ENCODE results near the gene PARD3. TPM values are rescaled to one million over a fixed set of nuclear protein-coding genes. Genes with fewer than 3 reads are reported as not detected.

The PARD3 gene
- total RNA-seq, 6 experiments from 2014 or later = 19.1 to 27.8 (median 22.0) TPM

GRCh38 chr10:34643620-34644019, 171.5 kb downstream of the PARD3 start:
- no peaks in the 10 kb centered on the region for H3K9me3 ChIP-seq
- H3K4me3 ChIP-seq = no peak overlapping the region
- ATAC-seq = no peak
- no peak for DNase-seq
- H3K27me3 ChIP-seq = no peaks in the 10 kb centered on the region
- no peak overlapping the region for H3K27ac ChIP-seq
- peaks cover 0 to 12% (median 0%) of the 10 kb centered on the region in 4 donors for H3K4me1 ChIP-seq
- TF ChIP-seq CTCF (IDR thresholded peaks at IDR 0.05) (no peak), POLR2A (IDR thresholded peaks at IDR 0.05) (no peak)
- 82% methylated on average over 5 of the region's 5 CpGs for WGBS (ENCODE audit: insufficient coverage, low coverage, low lambda C conversion rate, missing lambda C conversion rate)
- intact Hi-C loops (cut with DNase I) = no loop called here
- H3K36me3 ChIP-seq = no peaks in the 10 kb centered on the region

- intact Hi-C loops (cut with DNase I) = no loop called here
- WGBS (ENCODE audit: insufficient coverage, low coverage, low lambda C conversion rate, missing lambda C conversion rate) = 83% methylated on average over 4 of the region's 12 CpGs
- ATAC-seq (peak in 2 of 4 donors; percentile 8 to 18), DNase-seq (no peak)
- no peaks in the 10 kb centered on the region for H3K27me3 ChIP-seq
- TF ChIP-seq POLR2A (IDR thresholded peaks at IDR 0.05) (no peak), CTCF (IDR thresholded peaks at IDR 0.05) (no peak)
- H3K27ac ChIP-seq = no peak overlapping the region
- no peaks in the 10 kb centered on the region for H3K9me3 ChIP-seq
- H3K36me3 ChIP-seq = no peaks in the 10 kb centered on the region
- no peak overlapping the region for H3K4me3 ChIP-seq
- peaks cover 0 to 10% (median 0%) of the 10 kb centered on the region in 4 donors for H3K4me1 ChIP-seq
These were observed 173.1 kb downstream of the PARD3 start for GRCh38 chr10:34641913-34642558.

- Histone ChIP-seq H3K4me1 (peaks cover 0 to 8% (median 0%) of the 10 kb centered on the region in 4 donors), H3K36me3 (no peaks in the 10 kb centered on the region), H3K9me3 (no peaks in the 10 kb centered on the region), H3K27me3 (no peaks in the 10 kb centered on the region), H3K27ac (no peak overlapping the region), H3K4me3 (no peak overlapping the region)
- no peak for ATAC-seq
- WGBS (ENCODE audit: insufficient coverage, low coverage, low lambda C conversion rate, missing lambda C conversion rate) = 92% methylated on average over 12 of the region's 18 CpGs
- DNase-seq = no peak
- intact Hi-C loops (cut with DNase I) = no loop called here
- TF ChIP-seq POLR2A (IDR thresholded peaks at IDR 0.05) = no peak
- TF ChIP-seq CTCF (IDR thresholded peaks at IDR 0.05) = no peak
These were observed 173.8 kb downstream of the PARD3 start for GRCh38 chr10:34641147-34641912.

- Histone ChIP-seq H3K27me3 (no peaks in the 10 kb centered on the region), H3K27ac (no peak overlapping the region), H3K4me1 (peaks cover 0 to 8% (median 0%) of the 10 kb centered on the region in 4 donors), H3K36me3 (no peaks in the 10 kb centered on the region), H3K9me3 (no peaks in the 10 kb centered on the region), H3K4me3 (no peak overlapping the region)
- ATAC-seq (peak; percentile 87 to 94 (median 90)), DNase-seq (peak; percentile 70 to 78 (median 77))
- TF ChIP-seq CTCF (IDR thresholded peaks at IDR 0.05) (peak; percentile 88 to 94 (median 92)), POLR2A (IDR thresholded peaks at IDR 0.05) (no peak)
- 16% methylated on average over 4 of the region's 4 CpGs for WGBS (ENCODE audit: insufficient coverage, low coverage, low lambda C conversion rate, missing lambda C conversion rate)
- intact Hi-C loops (cut with DNase I) = no loop called here
These were observed 176.6 kb downstream of the PARD3 start for GRCh38 chr10:34638406-34639054.
